ENCODE results near the gene LPP.

The LPP gene

GRCh38 chr3:188241883-188242282, 87.9 kb downstream of the LPP start:
- Histone ChIP-seq H3K4me1 (ENCODE audit: control insufficient read depth, low read depth, low read length) (no peaks in the 10 kb centered on the region), H3K27ac (ENCODE audit: low read length) (no peak overlapping the region), H3K9me3 (ENCODE audit: control insufficient read depth, low read depth, low read length) (no peaks in the 10 kb centered on the region), H3K27me3 (ENCODE audit: control insufficient read depth, insufficient read depth, low read length) (no peaks in the 10 kb centered on the region), H3K36me3 (ENCODE audit: control insufficient read depth, low read depth, low read length) (no peaks in the 10 kb centered on the region), H3K9ac (ENCODE audit: low read length) (no peak overlapping the region), H3K4me3 (ENCODE audit: low read length) (no peak overlapping the region)

GRCh38 chr3:188242436-188243123, 88.6 kb downstream of the LPP start:
- Histone ChIP-seq H3K27me3 (ENCODE audit: control insufficient read depth, insufficient read depth, low read length) (no peaks in the 10 kb centered on the region), H3K4me3 (ENCODE audit: low read length) (no peak overlapping the region), H3K36me3 (ENCODE audit: control insufficient read depth, low read depth, low read length) (no peaks in the 10 kb centered on the region), H3K4me1 (ENCODE audit: control insufficient read depth, low read depth, low read length) (no peaks in the 10 kb centered on the region), H3K9ac (ENCODE audit: low read length) (no peak overlapping the region), H3K27ac (ENCODE audit: low read length) (no peak overlapping the region), H3K9me3 (ENCODE audit: control insufficient read depth, low read depth, low read length) (no peaks in the 10 kb centered on the region)

DNA sequence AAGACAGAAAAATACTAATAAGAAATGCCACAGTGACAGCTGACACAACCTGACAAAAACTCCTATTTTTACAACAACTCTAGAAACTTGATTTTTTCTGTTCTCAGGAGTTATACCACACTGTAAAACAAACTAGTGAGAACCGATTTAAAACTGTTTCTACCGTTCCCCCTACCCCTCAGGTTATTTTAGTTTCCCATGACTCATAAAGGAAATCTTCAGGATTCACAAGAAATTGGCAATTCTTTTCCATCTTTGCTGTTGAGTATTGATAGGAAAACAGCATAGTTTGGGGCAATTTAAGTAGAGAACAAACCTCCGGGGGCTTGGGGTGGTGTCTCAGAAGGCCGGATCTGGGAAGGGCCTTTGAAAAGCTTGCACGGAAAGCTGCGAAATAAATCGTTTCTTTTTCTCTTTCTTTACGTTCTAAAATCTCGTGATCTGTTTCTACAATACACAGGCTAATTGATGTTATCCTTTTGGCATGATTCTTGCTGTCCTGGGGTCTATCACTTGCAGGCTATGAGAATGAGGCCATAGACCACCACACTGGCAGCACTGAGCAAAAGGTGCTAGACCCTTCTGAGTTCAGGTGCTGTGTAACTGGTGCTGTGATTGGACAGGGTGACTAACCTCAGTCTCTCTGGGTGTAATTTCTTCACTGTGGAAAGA, 89.3 kb downstream of the LPP start:
- H3K27ac ChIP-seq (ENCODE audit: low read length), result no peak overlapping the region

GRCh38 chr3:188244395-188244861, 90.5 kb downstream of the LPP start:
- H3K9me3 ChIP-seq (ENCODE audit: control insufficient read depth, low read depth, low read length), result no peaks in the 10 kb centered on the region
- H3K4me1 ChIP-seq (ENCODE audit: control insufficient read depth, low read depth, low read length), result no peaks in the 10 kb centered on the region
- no peak overlapping the region for H3K27ac ChIP-seq (ENCODE audit: low read length)
- no peak overlapping the region for H3K4me3 ChIP-seq (ENCODE audit: low read length)
- H3K36me3 ChIP-seq (ENCODE audit: control insufficient read depth, low read depth, low read length), result no peaks in the 10 kb centered on the region
- no peaks in the 10 kb centered on the region for H3K27me3 ChIP-seq (ENCODE audit: control insufficient read depth, insufficient read depth, low read length)
- no peak overlapping the region for H3K9ac ChIP-seq (ENCODE audit: low read length)

More for the DNA sequence above, 89.3 kb downstream of the LPP start:
- Histone ChIP-seq H3K4me1 (ENCODE audit: control insufficient read depth, low read depth, low read length) (no peaks in the 10 kb centered on the region), H3K9me3 (ENCODE audit: control insufficient read depth, low read depth, low read length) (no peaks in the 10 kb centered on the region), H3K4me3 (ENCODE audit: low read length) (no peak overlapping the region), H3K27me3 (ENCODE audit: control insufficient read depth, insufficient read depth, low read length) (no peaks in the 10 kb centered on the region), H3K36me3 (ENCODE audit: control insufficient read depth, low read depth, low read length) (no peaks in the 10 kb centered on the region), H3K9ac (ENCODE audit: low read length) (no peak overlapping the region)

GRCh38 chr3:188246905-188247304, 92.9 kb downstream of the LPP start:
- Histone ChIP-seq H3K4me1 (ENCODE audit: control insufficient read depth, low read depth, low read length) (no peaks in the 10 kb centered on the region), H3K36me3 (ENCODE audit: control insufficient read depth, low read depth, low read length) (no peaks in the 10 kb centered on the region), H3K27me3 (ENCODE audit: control insufficient read depth, insufficient read depth, low read length) (no peaks in the 10 kb centered on the region), H3K9ac (ENCODE audit: low read length) (no peak overlapping the region), H3K27ac (ENCODE audit: low read length) (no peak overlapping the region), H3K9me3 (ENCODE audit: control insufficient read depth, low read depth, low read length) (no peaks in the 10 kb centered on the region), H3K4me3 (ENCODE audit: low read length) (no peak overlapping the region)

DNA sequence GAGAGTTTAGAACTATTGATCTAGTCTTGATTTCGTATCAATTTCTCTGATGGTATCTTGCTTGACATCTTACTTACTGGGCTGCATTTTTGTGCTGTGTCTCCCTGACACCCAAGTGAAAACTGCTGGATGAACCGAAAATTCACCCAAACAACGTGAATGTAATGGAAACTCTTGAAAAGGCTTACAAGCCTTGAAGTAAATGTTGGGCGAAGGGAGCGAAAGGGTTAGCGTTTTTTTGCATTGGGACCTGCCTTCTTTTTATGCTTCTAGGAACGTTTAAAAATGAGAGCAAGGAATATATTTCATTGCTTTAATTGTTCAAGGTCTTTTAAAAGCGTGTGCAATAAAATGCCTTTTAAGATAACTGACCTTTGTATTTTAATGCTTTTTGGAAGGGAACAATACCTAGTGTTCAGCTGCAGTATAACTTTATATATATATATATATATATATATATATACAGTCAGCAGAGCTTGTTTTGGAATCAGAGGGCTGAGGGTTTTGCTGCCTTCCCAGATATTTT, 94.1 kb downstream of the LPP start:
- Histone ChIP-seq H3K27ac (ENCODE audit: low read length) (no peak overlapping the region), H3K36me3 (ENCODE audit: control insufficient read depth, low read depth, low read length) (no peaks in the 10 kb centered on the region), H3K27me3 (ENCODE audit: control insufficient read depth, insufficient read depth, low read length) (no peaks in the 10 kb centered on the region), H3K4me1 (ENCODE audit: control insufficient read depth, low read depth, low read length) (no peaks in the 10 kb centered on the region), H3K9ac (ENCODE audit: low read length) (no peak overlapping the region), H3K4me3 (ENCODE audit: low read length) (no peak overlapping the region), H3K9me3 (ENCODE audit: control insufficient read depth, low read depth, low read length) (peaks cover 4% of the 10 kb centered on the region)

DNA sequence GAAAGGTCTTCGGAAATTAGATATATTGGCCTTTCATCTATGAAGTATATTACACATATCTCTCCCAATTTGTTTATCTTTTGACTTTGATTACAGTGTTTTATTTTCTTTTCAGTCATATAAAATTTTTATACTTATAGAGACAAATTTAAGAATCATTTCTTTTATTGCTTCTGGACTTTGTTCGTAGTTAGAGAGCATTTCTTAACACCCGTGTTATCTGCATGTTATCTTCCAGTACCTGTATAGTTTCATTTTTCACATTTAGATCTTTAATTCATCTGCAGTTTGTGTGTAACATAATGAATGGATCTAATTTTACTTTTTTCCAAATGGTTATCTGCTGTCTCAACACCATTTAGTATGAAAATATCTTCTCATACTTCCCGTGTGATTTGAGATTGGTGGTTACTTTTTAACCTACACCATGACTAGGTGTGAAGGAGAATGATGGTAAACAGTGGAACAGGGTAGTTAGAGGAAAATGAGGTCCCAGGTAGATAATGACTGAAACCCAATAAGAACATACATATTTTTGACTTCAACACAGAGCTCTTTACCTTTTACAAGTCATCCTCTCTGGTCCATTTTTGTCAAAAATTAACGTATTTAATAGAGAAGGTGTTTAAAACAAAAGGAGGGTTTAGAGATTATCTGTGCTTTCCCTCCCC, 99.3 kb downstream of the LPP start:
- peaks cover 5% of the 10 kb centered on the region for H3K4me1 ChIP-seq (ENCODE audit: control insufficient read depth, low read depth, low read length)
- H3K9ac ChIP-seq (ENCODE audit: low read length), result no peak overlapping the region
- no peaks in the 10 kb centered on the region for H3K36me3 ChIP-seq (ENCODE audit: control insufficient read depth, low read depth, low read length)
- peaks cover 4% of the 10 kb centered on the region for H3K9me3 ChIP-seq (ENCODE audit: control insufficient read depth, low read depth, low read length)
- no peak overlapping the region for H3K27ac ChIP-seq (ENCODE audit: low read length)
- no peaks in the 10 kb centered on the region for H3K27me3 ChIP-seq (ENCODE audit: control insufficient read depth, insufficient read depth, low read length)
- no peak overlapping the region for H3K4me3 ChIP-seq (ENCODE audit: low read length)

GRCh38 chr3:188253800-188254452, 100.0 kb downstream of the LPP start:
- peaks cover 4% of the 10 kb centered on the region for H3K9me3 ChIP-seq (ENCODE audit: control insufficient read depth, low read depth, low read length)
- no peak overlapping the region for H3K4me3 ChIP-seq (ENCODE audit: low read length)
- peaks cover 5% of the 10 kb centered on the region for H3K4me1 ChIP-seq (ENCODE audit: control insufficient read depth, low read depth, low read length)
- no peak overlapping the region for H3K9ac ChIP-seq (ENCODE audit: low read length)
- H3K27me3 ChIP-seq (ENCODE audit: control insufficient read depth, insufficient read depth, low read length), result no peaks in the 10 kb centered on the region
- no peaks in the 10 kb centered on the region for H3K36me3 ChIP-seq (ENCODE audit: control insufficient read depth, low read depth, low read length)
- H3K27ac ChIP-seq (ENCODE audit: low read length), result no peak overlapping the region

DNA sequence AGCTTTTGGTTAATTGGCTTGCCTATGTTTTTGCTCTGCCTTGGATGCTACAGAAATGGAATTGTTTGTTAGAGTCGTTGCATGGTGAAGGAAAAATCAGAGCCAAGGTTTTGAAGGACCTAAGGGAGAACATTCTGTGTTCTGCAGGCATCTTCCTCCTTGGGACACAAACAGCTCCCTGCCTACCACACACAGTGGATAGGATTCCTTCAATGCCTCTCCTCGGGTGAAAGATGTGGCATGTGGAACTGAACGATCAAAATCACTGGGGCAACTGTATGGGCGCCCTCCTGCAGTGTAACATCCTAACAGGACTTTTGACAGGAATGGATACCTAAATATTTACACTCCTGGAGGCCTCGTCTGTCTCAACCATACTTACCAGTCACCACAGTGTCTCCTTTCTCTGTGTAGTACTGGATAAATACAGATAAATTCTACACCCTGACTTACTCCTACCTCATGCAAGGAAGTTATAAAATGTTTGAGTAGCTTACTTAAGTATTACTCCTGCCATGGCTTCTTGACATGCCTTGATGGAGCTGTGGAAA, 100.6 kb downstream of the LPP start:
- no peak overlapping the region for H3K27ac ChIP-seq (ENCODE audit: low read length)
- peaks cover 4% of the 10 kb centered on the region for H3K9me3 ChIP-seq (ENCODE audit: control insufficient read depth, low read depth, low read length)
- peaks cover 5% of the 10 kb centered on the region for H3K4me1 ChIP-seq (ENCODE audit: control insufficient read depth, low read depth, low read length)
- H3K4me3 ChIP-seq (ENCODE audit: low read length), result no peak overlapping the region
- no peaks in the 10 kb centered on the region for H3K27me3 ChIP-seq (ENCODE audit: control insufficient read depth, insufficient read depth, low read length)
- H3K9ac ChIP-seq (ENCODE audit: low read length), result no peak overlapping the region
- H3K36me3 ChIP-seq (ENCODE audit: control insufficient read depth, low read depth, low read length), result no peaks in the 10 kb centered on the region

DNA sequence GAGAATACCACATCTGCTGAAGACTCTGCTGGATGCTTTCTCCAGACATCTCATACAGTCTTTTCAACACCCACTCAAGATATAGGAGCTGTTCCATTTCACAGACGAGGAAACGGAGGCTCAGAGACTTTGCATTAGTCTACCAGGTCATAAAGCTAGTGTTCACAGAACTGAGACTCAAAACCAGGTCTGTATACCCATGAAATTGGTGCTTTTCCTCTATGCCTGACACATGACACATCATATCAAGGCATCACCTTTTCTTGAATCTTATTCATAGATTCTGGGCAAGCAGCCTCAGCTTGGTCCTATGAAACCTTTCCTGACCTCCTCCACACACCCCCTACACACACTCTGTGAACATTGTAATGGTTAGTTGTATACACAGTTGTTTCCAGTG, 101.2 kb downstream of the LPP start:
- Histone ChIP-seq H3K9ac (ENCODE audit: low read length) (no peak overlapping the region), H3K27me3 (ENCODE audit: control insufficient read depth, insufficient read depth, low read length) (no peaks in the 10 kb centered on the region), H3K4me1 (ENCODE audit: control insufficient read depth, low read depth, low read length) (peaks cover 5% of the 10 kb centered on the region), H3K27ac (ENCODE audit: low read length) (no peak overlapping the region), H3K36me3 (ENCODE audit: control insufficient read depth, low read depth, low read length) (no peaks in the 10 kb centered on the region), H3K9me3 (ENCODE audit: control insufficient read depth, low read depth, low read length) (peaks cover 4% of the 10 kb centered on the region), H3K4me3 (ENCODE audit: low read length) (no peak overlapping the region)

DNA sequence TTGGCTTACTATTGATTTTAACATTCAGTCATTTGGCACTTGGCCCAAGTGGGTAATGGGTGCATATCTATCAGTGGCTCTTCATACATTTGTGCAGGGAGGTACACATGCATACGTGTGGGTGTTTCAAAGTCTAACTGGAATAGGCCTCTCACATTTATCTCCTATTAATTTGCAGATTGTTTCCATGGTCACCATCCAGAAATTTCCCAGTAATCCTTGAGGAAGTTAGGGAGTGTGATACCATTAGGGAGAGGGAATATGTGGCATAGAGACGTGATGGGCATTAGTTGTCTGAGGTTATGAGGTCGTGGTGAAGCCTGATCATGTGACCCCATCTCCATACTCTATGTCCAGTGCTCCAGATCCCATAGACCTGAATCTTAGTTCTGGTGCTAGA, 102.8 kb downstream of the LPP start:
- Histone ChIP-seq H3K27me3 (ENCODE audit: control insufficient read depth, insufficient read depth, low read length) (no peaks in the 10 kb centered on the region), H3K27ac (ENCODE audit: low read length) (no peak overlapping the region), H3K9me3 (ENCODE audit: control insufficient read depth, low read depth, low read length) (peaks cover 4% of the 10 kb centered on the region), H3K4me1 (ENCODE audit: control insufficient read depth, low read depth, low read length) (peaks cover 5% of the 10 kb centered on the region), H3K4me3 (ENCODE audit: low read length) (no peak overlapping the region), H3K9ac (ENCODE audit: low read length) (no peak overlapping the region), H3K36me3 (ENCODE audit: control insufficient read depth, low read depth, low read length) (no peaks in the 10 kb centered on the region)

All from iPS-18a (cell line).